Dedifferentiated amniotic fluid mesenchymal stem cell (primary cell): ENCODE measurements around the gene LIME1.

Experiments
- DNase-seq: peaks from one replicate; pipeline ENCODE4 v3.0.0-alpha.2; 2016; ENCODE audit errors: extremely low spot score

The LIME1 gene, protein sequence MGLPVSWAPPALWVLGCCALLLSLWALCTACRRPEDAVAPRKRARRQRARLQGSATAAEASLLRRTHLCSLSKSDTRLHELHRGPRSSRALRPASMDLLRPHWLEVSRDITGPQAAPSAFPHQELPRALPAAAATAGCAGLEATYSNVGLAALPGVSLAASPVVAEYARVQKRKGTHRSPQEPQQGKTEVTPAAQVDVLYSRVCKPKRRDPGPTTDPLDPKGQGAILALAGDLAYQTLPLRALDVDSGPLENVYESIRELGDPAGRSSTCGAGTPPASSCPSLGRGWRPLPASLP

DNA sequence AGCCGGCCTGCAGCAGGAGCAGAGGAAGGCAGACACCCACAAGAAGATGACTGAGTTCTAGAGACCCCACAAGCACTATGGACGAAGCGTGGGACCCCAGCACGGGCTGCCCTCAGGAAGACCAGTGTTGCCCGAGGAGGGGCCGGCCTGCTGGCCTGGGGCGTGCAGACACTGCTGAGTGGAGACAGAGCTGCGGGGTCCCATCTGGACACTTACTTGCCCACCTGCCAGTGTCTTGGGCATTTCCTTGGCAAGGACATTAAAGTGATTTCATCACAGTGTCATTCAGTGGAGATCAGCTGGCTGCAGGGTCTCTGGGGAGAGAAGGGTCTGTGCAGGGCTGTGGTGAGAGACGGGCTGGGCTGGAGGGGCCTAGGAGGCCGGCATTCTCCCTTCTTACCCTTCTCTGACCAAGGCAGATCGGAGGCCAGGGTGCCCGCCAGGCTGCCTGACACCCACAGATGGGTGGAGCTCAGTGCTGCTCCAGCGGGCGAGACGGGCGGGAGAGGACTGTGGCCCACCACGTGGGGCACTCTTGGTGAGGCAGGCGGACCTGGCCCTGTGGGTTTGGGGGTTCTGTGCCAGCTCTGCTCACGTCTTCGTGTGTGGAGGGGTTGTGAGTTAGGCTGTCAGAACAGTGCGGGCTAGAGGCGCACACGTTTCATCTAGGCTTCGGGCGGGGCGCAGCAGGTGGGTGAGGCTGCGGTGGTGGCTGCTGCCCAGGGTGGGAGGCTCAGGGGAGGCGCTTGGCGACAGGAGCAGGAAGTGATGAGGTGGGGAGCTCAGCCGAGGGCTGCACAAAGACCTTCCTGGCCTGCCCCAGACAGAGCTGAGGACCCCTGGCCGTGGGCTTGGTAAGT is at the start of gene LIME1:
LIME1 (plus strand) TSS at position 806 of the 860 bp plus-strand sequence. CDS start 886 bp downstream, outside the sequence.
- DNase-seq = no peak

DNA sequence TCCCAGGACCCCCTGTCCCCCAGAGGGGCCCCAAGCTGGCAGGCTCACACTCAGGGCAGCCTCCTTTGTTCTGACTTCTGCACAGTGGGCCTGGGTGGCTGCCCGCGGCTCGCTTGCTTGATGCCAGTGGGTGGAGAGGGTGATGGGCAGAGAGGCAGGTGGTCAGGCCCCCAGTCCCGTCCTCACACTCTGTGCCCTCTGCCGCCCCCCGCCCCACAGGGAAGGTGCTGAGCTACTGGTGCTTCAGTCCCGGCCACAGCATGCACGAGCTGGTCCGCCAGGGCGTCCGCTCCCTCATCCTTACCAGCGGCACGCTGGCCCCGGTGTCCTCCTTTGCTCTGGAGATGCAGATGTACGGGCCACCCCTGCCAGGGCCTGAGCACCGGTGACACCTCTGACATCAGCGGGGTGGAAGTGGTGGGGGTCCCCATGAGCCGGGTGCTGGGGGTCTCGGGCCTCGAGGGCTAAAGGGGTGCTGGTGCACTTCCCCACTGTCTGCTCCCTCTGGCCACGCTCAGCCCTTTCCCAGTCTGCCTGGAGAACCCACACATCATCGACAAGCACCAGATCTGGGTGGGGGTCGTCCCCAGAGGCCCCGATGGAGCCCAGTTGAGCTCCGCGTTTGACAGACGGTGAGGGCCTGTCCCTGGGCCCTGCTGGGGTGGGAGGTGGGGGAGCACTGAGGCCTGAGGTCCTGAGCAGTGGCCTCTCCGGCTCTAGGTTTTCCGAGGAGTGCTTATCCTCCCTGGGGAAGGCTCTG is 48.9 kb upstream of the LIME1 start:
- DNase-seq = no peak

DNA sequence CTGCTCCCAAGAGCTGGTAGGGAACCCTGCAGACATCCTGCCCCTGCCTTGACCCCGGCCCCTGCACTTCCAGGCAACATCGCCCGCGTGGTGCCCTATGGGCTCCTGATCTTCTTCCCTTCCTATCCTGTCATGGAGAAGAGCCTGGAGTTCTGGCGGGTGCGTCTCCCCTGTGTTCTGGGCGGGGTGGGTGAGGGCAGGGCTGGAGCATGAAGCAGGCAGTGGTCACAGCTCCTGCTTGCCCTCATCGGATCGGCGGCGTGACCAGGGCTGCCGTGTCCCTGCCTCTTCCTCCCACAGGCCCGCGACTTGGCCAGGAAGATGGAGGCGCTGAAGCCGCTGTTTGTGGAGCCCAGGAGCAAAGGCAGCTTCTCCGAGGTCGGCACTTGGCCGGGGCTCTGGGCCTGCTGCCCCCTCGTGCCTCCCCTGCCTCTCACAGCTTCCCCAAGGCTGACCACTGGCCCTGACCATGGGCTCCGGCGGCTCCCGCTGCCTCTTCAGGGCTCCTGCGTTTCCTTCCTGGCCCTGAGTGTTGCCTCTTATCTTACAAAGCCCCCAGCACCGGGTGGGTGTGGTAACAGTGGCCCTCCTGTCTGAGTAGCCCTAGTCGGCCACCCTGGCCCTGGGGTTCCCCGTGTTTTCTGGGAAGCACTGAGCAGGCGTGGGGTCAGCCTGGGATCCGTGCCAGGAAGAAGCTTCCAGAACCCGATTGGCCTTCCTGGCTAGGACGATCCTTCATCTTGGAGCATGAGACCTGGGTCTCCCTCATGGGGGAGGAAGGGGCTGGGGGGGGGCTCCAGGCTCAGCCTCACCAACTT is 48.0 kb upstream of the LIME1 start:
- no peak for DNase-seq

DNA sequence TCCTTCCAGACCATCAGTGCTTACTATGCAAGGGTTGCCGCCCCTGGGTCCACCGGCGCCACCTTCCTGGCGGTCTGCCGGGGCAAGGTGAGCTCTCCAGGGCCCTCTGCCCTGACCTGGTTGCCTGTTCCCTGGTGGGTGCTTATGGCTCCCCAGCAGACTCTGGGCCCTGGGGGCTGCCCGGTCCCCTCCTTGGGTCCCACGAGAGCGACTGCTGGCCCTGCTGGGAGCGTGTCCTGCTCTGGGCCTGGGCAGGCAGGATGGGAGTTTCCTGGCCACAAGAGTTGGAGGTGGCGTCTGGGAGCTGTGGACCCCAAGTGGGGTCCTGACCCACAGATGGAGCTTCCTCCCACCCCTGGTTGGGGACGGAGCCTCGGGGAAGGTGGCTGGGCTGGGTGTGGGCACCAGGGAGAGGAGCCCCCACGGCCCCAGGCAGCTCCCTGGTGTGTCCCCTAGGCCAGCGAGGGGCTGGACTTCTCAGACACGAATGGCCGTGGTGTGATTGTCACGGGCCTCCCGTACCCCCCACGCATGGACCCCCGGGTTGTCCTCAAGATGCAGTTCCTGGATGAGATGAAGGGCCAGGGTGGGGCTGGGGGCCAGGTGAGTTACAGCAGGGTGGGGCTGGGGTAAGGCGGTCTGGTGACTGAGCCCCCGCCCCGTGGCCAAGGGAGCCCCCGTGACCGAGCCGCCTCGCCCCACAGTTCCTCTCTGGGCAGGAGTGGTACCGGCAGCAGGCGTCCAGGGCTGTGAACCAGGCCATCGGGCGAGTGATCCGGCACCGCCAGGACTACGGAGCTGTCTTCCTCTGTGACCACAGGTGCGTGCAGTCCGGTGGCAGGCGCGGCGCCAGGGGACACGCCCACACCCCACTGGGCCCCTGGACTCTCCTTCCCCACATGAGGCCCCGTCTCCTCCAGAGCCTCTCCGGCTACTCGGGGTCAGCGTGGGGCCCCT is 47.1 kb upstream of the LIME1 start:
- no peak for DNase-seq

DNA sequence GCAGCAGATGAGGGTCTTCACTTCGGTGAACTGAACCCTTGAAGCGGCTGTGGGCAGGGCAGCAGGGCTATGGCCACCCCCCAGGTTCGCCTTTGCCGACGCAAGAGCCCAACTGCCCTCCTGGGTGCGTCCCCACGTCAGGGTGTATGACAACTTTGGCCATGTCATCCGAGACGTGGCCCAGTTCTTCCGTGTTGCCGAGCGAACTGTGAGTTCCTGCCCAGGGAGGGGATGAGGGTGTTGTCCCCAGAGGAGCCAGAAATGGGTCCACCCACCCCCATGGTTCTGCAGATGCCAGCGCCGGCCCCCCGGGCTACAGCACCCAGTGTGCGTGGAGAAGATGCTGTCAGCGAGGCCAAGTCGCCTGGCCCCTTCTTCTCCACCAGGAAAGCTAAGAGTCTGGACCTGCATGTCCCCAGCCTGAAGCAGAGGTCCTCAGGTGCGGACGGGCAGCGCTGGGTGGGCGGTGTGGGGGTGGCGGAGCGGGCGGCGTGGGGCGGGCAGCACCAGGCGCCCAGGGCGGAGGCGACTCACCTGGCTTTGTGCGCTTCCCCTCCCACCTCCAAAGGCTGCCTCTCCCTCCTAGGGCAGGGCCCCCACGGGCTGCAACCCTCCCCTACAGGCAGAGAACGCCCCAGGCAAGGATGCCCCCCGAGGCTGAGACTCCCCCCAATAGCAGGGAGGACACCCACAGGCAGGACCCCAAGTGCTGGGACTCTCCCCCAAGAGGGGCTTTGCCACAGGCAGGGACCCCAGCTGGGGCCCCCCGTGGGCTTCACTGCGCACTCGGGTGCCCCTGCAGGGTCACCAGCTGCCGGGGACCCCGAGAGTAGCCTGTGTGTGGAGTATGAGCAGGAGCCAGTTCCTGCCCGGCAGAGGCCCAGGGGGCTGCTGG is 46.2 kb upstream of the LIME1 start:
- no peak for DNase-seq

DNA sequence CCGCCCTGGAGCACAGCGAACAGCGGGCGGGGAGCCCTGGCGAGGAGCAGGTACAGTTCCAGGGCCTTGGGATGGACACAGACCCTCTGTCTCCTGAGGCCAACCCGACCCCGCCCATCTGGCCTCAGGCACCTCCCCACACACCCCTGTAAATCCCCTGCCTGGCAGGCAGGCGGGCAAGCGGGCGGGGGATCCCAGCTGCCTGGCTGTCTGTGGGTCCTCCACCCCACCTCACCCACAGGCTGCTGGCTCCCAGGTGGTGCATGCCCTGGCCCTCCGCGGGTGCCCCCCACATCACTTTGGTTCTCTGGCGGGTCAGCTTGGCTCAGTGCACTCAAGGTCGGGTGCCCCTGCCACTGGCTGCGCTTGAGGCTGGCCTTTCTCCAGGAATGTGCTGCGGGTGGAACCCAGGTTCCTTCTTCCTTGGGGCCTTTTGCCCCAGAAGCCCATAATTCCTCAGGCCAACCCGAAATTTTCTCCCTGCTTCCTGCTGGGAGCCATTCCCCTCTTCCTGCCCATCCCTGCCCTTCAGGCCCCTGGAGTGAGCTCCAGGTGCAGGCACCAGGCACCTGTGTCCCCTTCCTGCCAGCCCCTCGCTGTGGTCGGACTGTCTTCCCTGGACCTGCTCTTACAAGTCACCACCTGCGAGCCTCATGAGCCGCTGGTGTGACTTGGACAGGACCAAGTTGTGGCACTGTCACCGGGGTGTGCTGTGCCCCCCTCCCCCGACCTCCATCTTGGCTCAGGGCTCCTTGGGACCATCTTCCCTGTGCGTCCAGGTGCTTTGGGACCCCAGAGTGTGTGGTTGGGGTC is 45.4 kb upstream of the LIME1 start:
- DNase-seq = no peak

DNA sequence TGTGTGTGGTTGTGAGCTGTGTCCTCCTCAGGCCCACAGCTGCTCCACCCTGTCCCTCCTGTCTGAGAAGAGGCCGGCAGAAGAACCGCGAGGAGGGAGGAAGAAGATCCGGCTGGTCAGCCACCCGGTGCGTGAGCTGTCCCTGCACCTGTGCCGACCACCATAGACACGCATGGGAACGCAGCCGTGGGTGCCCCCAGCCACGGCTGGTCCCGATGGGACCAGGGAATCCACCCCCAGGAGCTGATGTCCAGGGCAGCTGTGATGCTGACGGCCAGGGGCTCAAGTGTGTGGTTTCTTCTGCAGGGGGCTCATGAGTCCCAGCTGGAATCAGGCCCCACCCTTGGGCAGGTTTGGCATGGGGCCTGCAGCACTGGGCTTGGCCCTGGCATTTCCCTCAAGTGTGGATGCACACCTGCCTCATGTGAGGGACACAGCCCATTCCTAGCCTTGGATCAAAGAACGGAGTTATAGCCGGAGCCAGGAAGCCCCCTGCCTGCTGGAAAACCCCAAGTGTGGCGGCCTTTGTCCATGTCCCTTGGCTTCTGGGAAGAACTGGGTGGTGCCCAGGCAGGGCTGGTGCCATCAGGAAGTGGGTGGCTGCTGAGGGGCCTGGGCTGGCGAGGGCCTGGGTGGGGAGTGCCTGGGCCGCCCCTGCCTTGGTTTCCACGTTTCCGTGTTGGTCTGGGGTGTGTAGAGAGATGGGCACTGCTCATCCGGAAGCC is 44.6 kb upstream of the LIME1 start:
- DNase-seq = no peak

DNA sequence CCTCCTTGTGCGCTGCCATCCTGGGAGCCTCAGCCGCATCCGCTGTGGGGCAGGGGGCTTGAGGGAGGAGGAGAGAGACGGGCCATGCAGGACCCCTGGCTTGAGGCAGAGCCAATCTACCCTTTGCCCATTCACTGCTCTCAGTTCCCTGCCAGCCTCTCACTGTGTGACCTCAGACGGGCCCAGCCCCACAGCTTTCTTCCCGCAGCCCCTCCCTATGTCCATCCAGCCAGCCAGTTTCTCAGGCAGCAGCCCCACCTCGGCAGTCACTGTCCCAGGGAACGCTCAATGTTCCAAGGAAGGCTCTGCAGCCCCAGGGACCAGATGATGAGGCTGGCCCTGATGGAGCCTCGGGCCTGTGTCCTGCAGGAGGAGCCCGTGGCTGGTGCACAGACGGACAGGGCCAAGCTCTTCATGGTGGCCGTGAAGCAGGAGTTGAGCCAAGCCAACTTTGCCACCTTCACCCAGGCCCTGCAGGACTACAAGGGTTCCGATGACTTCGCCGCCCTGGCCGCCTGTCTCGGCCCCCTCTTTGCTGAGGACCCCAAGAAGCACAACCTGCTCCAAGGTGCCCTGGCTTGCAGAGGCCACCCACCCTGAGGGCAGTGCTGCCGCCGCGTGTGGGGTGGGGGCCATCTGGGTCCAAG is 43.9 kb upstream of the LIME1 start:
- DNase-seq = no peak

DNA sequence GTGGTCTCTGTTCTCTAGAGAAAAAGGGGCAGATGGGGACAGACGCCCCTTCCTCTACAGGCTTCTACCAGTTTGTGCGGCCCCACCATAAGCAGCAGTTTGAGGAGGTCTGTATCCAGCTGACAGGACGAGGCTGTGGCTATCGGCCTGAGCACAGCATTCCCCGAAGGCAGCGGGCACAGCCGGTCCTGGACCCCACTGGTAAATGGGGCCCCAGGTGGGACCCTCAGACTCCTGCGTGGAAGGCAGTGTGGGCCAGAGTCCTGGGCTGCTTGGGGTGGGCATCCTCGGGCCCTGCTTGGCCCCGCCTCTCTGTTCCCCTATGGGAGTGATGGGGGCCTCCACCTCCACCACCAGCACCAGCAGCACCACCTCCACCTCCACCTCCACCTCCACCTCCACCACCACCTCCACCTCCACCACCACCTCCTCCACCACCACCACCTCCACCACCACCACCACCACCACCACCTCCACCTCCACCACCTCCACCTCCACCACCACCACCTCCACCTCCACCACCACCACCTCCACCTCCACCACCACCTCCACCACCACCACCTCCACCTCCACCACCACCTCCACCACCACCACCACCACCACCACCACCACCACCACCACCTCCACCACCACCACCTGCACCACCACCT is 43.3 kb upstream of the LIME1 start:
- DNase-seq = no peak

DNA sequence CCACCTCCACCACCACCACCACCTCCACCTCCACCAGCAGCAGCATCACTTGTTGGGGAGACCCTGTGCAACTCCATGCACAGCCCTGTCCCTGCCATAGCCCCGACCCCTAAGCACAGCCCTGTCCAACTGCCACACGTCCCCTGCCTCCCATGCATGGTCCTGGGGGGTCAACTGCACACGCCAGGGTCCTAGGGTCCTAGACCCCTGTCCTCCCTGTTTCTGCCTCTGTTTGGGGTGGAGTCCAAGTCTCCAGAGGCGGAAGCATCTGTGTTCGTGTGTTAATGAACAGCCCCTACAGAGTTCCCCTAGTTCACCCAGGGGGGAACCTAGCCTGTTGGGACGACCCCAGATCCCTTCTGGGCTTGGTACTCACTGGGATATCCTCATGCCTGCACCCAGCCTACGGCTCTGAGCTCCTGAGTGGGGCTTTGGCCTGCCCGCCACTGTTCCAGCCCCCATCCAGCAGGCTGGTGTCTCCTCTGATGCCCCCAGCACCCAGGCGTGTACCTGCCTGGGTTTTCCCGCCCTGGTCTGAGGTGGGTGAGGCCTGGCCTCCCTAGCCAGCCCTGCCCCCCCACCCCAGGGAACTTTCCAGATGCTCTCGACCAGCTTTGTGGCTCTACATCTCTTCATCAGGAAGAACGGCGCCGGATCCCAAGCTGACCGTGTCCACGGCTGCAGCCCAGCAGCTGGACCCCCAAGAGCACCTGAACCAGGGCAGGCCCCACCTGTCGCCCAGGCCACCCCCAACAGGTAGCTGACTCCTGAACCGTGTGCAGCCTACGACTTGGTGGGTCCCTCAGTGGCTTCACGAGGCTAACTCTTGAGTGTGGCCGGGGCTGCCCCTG is 42.5 kb upstream of the LIME1 start:
- no peak for DNase-seq

DNA sequence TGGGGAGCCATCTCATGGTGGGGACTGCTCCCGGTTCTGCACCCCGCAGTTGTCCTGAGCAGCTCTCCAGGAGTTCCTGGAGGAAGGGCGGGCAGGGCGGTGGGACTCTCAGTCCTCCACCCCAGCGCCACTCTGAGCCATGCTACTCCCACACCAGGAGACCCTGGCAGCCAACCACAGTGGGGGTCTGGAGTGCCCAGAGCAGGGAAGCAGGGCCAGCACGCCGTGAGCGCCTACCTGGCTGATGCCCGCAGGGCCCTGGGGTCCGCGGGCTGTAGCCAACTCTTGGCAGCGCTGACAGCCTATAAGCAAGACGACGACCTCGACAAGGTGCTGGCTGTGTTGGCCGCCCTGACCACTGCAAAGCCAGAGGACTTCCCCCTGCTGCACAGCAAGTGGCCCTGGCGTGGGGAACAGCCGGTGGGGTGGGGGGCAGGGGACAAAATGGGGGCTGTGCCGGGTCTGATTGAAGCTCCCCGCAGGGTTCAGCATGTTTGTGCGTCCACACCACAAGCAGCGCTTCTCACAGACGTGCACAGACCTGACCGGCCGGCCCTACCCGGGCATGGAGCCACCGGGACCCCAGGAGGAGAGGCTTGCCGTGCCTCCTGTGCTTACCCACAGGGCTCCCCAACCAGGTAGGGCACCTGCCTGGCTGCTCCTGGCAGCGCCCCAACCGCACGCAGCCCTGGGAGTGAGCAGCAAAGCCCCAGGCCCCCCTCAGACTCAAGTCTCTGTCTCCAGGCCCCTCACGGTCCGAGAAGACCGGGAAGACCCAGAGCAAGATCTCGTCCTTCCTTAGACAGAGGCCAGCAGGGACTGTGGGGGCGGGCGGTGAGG is 41.7 kb upstream of the LIME1 start:
- no peak for DNase-seq

DNA sequence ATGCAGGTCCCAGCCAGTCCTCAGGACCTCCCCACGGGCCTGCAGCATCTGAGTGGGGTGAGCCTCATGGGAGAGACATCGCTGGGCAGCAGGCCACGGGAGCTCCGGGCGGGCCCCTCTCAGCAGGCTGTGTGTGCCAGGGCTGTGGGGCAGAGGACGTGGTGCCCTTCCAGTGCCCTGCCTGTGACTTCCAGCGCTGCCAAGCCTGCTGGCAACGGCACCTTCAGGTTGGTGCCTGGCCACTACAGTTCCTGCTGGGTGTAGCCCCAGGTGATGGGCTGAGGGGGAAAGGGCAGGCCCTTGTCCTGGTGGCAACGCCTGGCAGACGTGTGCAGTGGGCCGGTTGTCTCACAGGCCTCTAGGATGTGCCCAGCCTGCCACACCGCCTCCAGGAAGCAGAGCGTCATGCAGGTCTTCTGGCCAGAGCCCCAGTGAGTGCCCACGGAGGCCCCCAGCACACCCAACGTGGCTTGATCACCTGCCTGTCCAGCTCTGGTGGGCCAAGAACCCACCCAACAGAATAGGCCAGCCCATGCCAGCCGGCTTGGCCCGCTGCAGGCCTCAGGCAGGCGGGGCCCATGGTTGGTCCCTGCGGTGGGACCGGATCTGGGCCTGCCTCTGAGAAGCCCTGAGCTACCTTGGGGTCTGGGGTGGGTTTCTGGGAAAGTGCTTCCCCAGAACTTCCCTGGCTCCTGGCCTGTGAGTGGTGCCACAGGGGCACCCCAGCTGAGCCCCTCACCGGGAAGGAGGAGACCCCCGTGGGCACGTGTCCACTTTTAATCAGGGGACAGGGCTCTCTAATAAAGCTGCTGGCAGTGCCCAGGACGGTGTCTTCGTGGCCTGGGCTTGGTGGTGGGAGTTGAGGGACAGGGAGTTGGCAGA is 40.8 kb upstream of the LIME1 start:
- no peak for DNase-seq

DNA sequence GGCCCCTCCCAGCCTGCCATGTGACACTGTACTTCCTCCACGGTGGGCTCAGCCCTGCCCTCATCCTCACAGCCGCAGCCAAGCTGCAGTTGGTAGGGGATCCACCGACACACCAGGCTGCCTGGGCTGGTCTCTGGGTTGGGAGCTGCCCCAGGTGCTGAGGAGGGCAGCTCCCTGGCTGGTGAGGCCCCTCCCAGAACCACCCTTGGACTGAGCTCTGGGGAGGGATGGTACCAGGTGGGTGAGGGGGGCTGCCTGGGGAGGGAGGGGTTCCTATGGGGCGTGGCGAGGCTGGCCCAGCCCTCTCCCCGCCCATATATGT is 40.2 kb upstream of the LIME1 start:
- no peak for DNase-seq
